Measurements from ENCODE around the gene MT1G.
"Not testable (repeated sequence)": the region's sequence is repeated elsewhere in the genome, so short reads cannot be mapped to it uniquely, and the experiment has no call there.

Gene MT1G

GRCh38 chr16:56679818-56680217, 12.0 kb upstream of the MT1G start:
- no peak overlapping the region for H3K4me3 ChIP-seq (ENCODE audit: control insufficient read depth, low read depth, low read length)
- no peak for TF ChIP-seq CTCF (conservative IDR thresholded peaks at IDR 0.05; ENCODE audit: control insufficient read depth, insufficient read depth, low read depth, low read length)
- DNase-seq (ENCODE audit: low read depth) = no peak

GRCh38 chr16:56679078-56679730, 11.3 kb upstream of the MT1G start:
- TF ChIP-seq CTCF (conservative IDR thresholded peaks at IDR 0.05; ENCODE audit: control insufficient read depth, insufficient read depth, low read depth, low read length) = no peak
- H3K4me3 ChIP-seq (ENCODE audit: control insufficient read depth, low read depth, low read length) = no peak overlapping the region
- no peak for DNase-seq (ENCODE audit: low read depth)

- no peak for DNase-seq (ENCODE audit: low read depth)
- TF ChIP-seq CTCF (conservative IDR thresholded peaks at IDR 0.05; ENCODE audit: control insufficient read depth, insufficient read depth, low read depth, low read length) = no peak
- H3K4me3 ChIP-seq (ENCODE audit: control insufficient read depth, low read depth, low read length) = no peak overlapping the region
Measured at GRCh38 chr16:56677474-56677873, 9.6 kb upstream of the MT1G start.

GRCh38 chr16:56675685-56676210, 7.9 kb upstream of the MT1G start:
- no peak overlapping the region for H3K4me3 ChIP-seq (ENCODE audit: control insufficient read depth, low read depth, low read length)
- DNase-seq (ENCODE audit: low read depth) = no peak
- no peak for TF ChIP-seq CTCF (conservative IDR thresholded peaks at IDR 0.05; ENCODE audit: control insufficient read depth, insufficient read depth, low read depth, low read length)

GRCh38 chr16:56674570-56674969, 6.7 kb upstream of the MT1G start:
- DNase-seq (ENCODE audit: low read depth); H3K4me3 ChIP-seq (ENCODE audit: control insufficient read depth, low read depth, low read length): not testable (repeated sequence)

GRCh38 chr16:56673921-56674320, 6.1 kb upstream of the MT1G start:
- peak; percentile 58 for TF ChIP-seq CTCF (conservative IDR thresholded peaks at IDR 0.05; ENCODE audit: control insufficient read depth, insufficient read depth, low read depth, low read length)
- peak; percentile 37 for DNase-seq (ENCODE audit: low read depth)
- H3K4me3 ChIP-seq (ENCODE audit: control insufficient read depth, low read depth, low read length) = no peak overlapping the region

GRCh38 chr16:56672761-56673536, 5.1 kb upstream of the MT1G start:
- no peak for TF ChIP-seq CTCF (conservative IDR thresholded peaks at IDR 0.05; ENCODE audit: control insufficient read depth, insufficient read depth, low read depth, low read length)
- no peak overlapping the region for H3K4me3 ChIP-seq (ENCODE audit: control insufficient read depth, low read depth, low read length)
- peak; percentile 26 for DNase-seq (ENCODE audit: low read depth)

- DNase-seq (ENCODE audit: low read depth); H3K4me3 ChIP-seq (ENCODE audit: control insufficient read depth, low read depth, low read length): not testable (repeated sequence)
Measured at GRCh38 chr16:56672171-56672570, 4.3 kb upstream of the MT1G start.

- peak; percentile 38 for DNase-seq (ENCODE audit: low read depth)
- H3K4me3 ChIP-seq (ENCODE audit: control insufficient read depth, low read depth, low read length) = not testable (repeated sequence)
Measured at GRCh38 chr16:56671691-56672090, 3.8 kb upstream of the MT1G start.
